Hepatocyte (in vitro differentiated cells): ENCODE results near the gene DNPEP. TPM values are rescaled to one million over a fixed set of nuclear protein-coding genes. Genes with fewer than 3 reads are reported as not detected.

Source experiments
- DNase-seq: peaks from one replicate; pipeline ENCODE4 v3.0.0-alpha.2; 2016; ENCODE audit warnings: low spot score
- H2AFZ ChIP-seq: fragments of 200-600 bp; sonication (generic); 2 replicates; pipeline ENCODE4 v1.6.0; 2016; ENCODE audit warnings: antibody characterized with exemption, mild to moderate bottlenecking
- H3K27ac ChIP-seq: fragments of 200-600 bp; sonication (generic); 2 replicates; pipeline ENCODE4 v1.5.1; 2016; ENCODE audit warnings: mild to moderate bottlenecking
- H3K27me3 ChIP-seq: fragments of 200-600 bp; sonication (generic); 2 replicates; pipeline ENCODE4 v1.6.1; 2016
- H3K36me3 ChIP-seq: fragments of 200-600 bp; sonication (generic); replicated peaks from 2 replicates; pipeline ENCODE4 v1.5.1; 2016; ENCODE audit warnings: low read depth; ENCODE audit not compliant: insufficient read depth
- H3K4me1 ChIP-seq: fragments of 200-600 bp; sonication (generic); 2 replicates; pipeline ENCODE4 v1.5.1; 2016; ENCODE audit warnings: mild to moderate bottlenecking, moderate library complexity; ENCODE audit not compliant: insufficient read depth
- H3K4me2 ChIP-seq: fragments of 200-600 bp; sonication (generic); 2 replicates; pipeline ENCODE4 v1.6.0; 2016
- H3K4me3 ChIP-seq: fragments of 200-600 bp; sonication (generic); 2 replicates; pipeline ENCODE4 v1.5.1; 2016; ENCODE audit warnings: mild to moderate bottlenecking
- H3K79me2 ChIP-seq: fragments of 200-600 bp; sonication (generic); 2 replicates; pipeline ENCODE4 v1.6.0; 2017; ENCODE audit warnings: mild to moderate bottlenecking
- H3K9me2 ChIP-seq: fragments of 200-600 bp; sonication (generic); replicated peaks from 2 replicates; pipeline ENCODE4 v1.6.0; 2017; ENCODE audit warnings: mild to moderate bottlenecking; ENCODE audit not compliant: insufficient read depth
- H3K9me3 ChIP-seq: fragments of 200-600 bp; sonication (generic); 2 replicates; pipeline ENCODE4 v1.5.1; 2016; ENCODE audit warnings: low read depth, mild to moderate bottlenecking
- H4K20me1 ChIP-seq: fragments of 200-600 bp; sonication (generic); 2 replicates; pipeline ENCODE4 v1.6.0; 2016; ENCODE audit warnings: mild to moderate bottlenecking; ENCODE audit not compliant: insufficient read depth, poor library complexity, severe bottlenecking
- CTCF ChIP-seq: fragments of 200-600 bp; sonication (generic); IDR thresholded peaks from 2 replicates; pipeline ENCODE4 v1.5.1; 2016; ENCODE audit warnings: antibody characterized with exemption, mild to moderate bottlenecking; ENCODE audit not compliant: poor library complexity
- EZH2phosphoT487 ChIP-seq: fragments of 200-600 bp; sonication (generic); IDR thresholded peaks from one replicate; pipeline ENCODE4 v1.6.1; 2018; ENCODE audit warnings: antibody characterized with exemption, mild to moderate bottlenecking, low read depth, moderate library complexity; ENCODE audit not compliant: unreplicated experiment, severe bottlenecking
- whole genome bisulfite sequencing: methylation state at CpG from one replicate; pipeline ENCODE4 v1.1.6; 2016; ENCODE audit warnings: low lambda C conversion rate; ENCODE audit errors: missing lambda C conversion rate; 5-methylcytosine and 5-hydroxymethylcytosine counted together
- polyA plus RNA-seq: library from polyadenylated mRNA; unstranded; fragments of >200 nt; fragmentation: Nextera tagmentation; extraction: Ambion mirVana; gene quantifications from 2 replicates; pipeline ENCODE4 v1.2.1, GENCODE V29; 2016
- total RNA-seq: library from RNA; depleted of rRNA; stranded (reverse); fragments of >200 nt; gene quantifications from 2 replicates; pipeline ENCODE4 v1.2.3, GENCODE V29; 2014

Gene DNPEP
- total and polyA plus RNA-seq, 2 experiments from 2014 or later, result 53.5 to 79.0 TPM

- Histone ChIP-seq H3K9me3 (no peaks in the 10 kb centered on the region), H3K79me2 (no peaks in the 10 kb centered on the region), H4K20me1 (no peaks in the 10 kb centered on the region), H3K4me1 (peaks cover 6% of the 10 kb centered on the region), H2AFZ (no peak overlapping the region), H3K36me3 (no peaks in the 10 kb centered on the region), H3K4me3 (no peak overlapping the region), H3K4me2 (no peak overlapping the region), H3K9me2 (no peaks in the 10 kb centered on the region), H3K27ac (no peak overlapping the region), H3K27me3 (no peaks in the 10 kb centered on the region)
- WGBS, result 94% methylated on average over 7 of the region's 8 CpGs
- no peak for TF ChIP-seq CTCF
- TF ChIP-seq EZH2phosphoT487, result no peak
- no peak for DNase-seq
Measured at GRCh38 chr2:219425238-219426067, 37.7 kb upstream of the DNPEP start.

- Histone ChIP-seq H3K4me2 (no peak overlapping the region), H4K20me1 (no peaks in the 10 kb centered on the region)
Measured at GRCh38 chr2:219423652-219424377, 36.1 kb upstream of the DNPEP start.

GRCh38 chr2:219422952-219423534 lies 35.3 kb upstream of the DNPEP start:
- Histone ChIP-seq H2AFZ (no peak overlapping the region), H3K9me3 (no peaks in the 10 kb centered on the region), H3K27me3 (peaks cover 11% of the 10 kb centered on the region), H3K79me2 (no peaks in the 10 kb centered on the region), H3K9me2 (no peaks in the 10 kb centered on the region), H3K4me3 (no peak overlapping the region), H3K36me3 (no peaks in the 10 kb centered on the region), H4K20me1 (no peaks in the 10 kb centered on the region), H3K4me2 (no peak overlapping the region), H3K4me1 (peaks cover 13% of the 10 kb centered on the region), H3K27ac (no peak overlapping the region)
- no peak for DNase-seq
- no peak for TF ChIP-seq EZH2phosphoT487
- no peak for TF ChIP-seq CTCF
- WGBS, result 84% methylated on average over 8 of the region's 8 CpGs

More at GRCh38 chr2:219423652-219424377, 36.1 kb upstream of the DNPEP start:
- no peaks in the 10 kb centered on the region for H3K9me2 ChIP-seq
- no peak overlapping the region for H2AFZ ChIP-seq
- peaks cover 6% of the 10 kb centered on the region for H3K4me1 ChIP-seq
- no peak for DNase-seq
- no peaks in the 10 kb centered on the region for H3K9me3 ChIP-seq
- no peak overlapping the region for H3K27ac ChIP-seq
- no peak for TF ChIP-seq CTCF
- no peaks in the 10 kb centered on the region for H3K36me3 ChIP-seq
- no peak overlapping the region for H3K4me3 ChIP-seq
- H3K79me2 ChIP-seq, result no peaks in the 10 kb centered on the region
- H3K27me3 ChIP-seq, result peaks cover 5% of the 10 kb centered on the region
- WGBS, result 89% methylated on average over 14 of the region's 14 CpGs
